GM18858 (cell line): ENCODE results near the gene BLOC1S3.
A peak's percentile ranks its signal among the peaks of the same experiment; 100 is the strongest.

Experiments used
- ATAC-seq: cut with Tn5 transposase; IDR thresholded peaks from one replicate; pipeline ENCODE4 v1.9.1; 2021; ENCODE audit not compliant: unreplicated experiment

The BLOC1S3 gene, protein sequence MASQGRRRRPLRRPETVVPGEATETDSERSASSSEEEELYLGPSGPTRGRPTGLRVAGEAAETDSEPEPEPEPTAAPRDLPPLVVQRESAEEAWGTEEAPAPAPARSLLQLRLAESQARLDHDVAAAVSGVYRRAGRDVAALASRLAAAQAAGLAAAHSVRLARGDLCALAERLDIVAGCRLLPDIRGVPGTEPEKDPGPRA

DNA sequence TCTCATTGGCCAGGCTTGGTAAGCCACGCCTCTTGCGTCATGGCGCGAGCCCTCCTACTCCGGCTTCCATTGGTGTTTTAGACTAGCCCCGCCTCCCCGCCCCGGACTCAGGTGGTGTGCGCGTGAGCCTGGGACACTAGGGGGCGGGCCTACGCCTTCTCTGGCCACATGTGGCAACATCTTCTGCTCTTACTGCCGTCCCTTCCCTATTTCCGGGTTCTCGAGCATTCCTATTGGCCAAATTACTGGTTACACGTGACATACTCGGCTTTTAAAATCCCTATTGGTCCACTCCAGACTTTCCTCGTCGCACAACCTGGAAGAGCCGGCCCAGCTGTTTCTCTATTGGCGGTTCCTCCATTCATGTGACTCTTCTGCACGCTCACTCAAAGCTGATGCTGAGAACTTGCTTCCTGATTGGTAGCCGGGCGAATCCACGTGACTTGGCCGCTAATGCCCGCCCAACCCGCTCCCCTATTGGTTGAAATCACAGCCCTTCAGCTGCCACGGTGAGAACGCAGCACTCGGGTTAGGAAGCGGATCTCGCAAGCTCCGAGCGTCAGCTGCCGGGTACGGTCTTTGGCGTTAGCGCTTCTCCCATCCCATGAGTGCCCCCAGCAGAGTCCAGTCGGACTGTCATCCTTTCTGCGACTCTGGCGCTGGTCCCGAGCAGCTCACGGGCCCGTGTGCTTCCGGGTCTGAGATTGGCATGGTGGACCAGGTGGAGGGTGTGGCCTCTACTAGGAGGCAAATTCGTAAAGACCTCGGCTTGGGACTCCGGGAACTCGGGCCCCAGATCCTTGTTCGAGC, at the start of gene BLOC1S3:
Gene BLOC1S3 (plus strand): TSS at position 523 of the 810 bp plus-strand sequence. CDS start 513 bp downstream, outside the sequence.
- ATAC-seq: peak; percentile 60

GRCh38 chr19:45128806-45129205, 49.8 kb upstream of the BLOC1S3 start:
- ATAC-seq: no peak

DNA sequence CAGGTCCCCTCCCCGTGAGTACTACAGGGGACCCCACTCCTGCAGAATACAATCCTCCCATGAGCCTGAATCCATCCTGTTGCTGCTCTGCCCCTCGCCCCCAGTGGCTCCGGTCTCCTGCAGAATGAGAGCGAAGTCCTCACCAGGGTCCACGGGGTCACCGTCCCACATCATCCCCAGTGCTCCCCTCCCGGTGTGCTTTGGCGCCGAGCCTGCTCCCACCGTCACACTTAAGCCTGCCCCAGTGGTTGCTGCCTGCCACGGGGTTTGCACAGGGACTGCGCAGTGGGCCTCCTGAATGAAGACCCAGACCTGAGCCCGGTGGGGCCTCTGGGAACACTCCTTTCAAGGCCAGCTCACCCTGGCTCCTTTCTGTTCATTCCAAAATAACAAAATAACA, 48.3 kb upstream of the BLOC1S3 start:
- ATAC-seq: no peak

DNA sequence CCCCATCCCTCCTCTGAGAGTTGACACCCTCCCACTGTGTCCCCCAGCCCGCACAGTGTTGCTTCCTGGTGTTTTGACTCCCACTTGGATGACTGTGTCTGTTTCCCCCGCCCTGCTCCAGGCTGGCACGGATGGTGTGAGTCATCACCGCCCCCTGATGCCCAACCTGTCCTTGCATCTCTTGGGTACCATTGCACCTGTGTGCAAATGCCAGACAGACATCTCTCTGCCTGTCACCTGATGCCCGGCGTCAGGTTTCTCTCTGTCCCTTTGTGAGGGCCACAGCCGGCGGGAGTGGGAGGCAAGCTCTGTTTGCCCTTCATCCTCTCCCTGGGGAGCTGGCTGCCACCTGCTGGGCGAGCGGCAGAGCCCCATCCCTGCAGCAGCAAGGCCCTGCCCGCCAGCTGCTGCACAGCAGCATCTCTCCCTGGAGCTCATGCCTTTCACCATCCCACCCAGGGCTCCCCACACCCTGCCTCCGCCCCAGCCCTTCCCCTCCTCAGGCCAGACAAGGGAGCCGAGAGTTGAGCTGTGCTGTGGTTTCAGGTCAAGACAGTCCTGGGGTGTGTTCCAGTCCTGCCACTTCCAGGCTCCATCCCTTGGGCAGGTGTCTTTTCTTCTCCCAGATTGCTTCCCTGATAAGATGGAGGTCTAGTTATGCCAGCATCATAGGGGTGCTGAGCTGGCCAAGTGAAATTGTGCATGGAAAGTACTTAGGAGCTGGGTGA, 47.5 kb upstream of the BLOC1S3 start:
- ATAC-seq: no peak

- no peak for ATAC-seq
Observed at GRCh38 chr19:45133661-45134060, 44.9 kb upstream of the BLOC1S3 start.

DNA sequence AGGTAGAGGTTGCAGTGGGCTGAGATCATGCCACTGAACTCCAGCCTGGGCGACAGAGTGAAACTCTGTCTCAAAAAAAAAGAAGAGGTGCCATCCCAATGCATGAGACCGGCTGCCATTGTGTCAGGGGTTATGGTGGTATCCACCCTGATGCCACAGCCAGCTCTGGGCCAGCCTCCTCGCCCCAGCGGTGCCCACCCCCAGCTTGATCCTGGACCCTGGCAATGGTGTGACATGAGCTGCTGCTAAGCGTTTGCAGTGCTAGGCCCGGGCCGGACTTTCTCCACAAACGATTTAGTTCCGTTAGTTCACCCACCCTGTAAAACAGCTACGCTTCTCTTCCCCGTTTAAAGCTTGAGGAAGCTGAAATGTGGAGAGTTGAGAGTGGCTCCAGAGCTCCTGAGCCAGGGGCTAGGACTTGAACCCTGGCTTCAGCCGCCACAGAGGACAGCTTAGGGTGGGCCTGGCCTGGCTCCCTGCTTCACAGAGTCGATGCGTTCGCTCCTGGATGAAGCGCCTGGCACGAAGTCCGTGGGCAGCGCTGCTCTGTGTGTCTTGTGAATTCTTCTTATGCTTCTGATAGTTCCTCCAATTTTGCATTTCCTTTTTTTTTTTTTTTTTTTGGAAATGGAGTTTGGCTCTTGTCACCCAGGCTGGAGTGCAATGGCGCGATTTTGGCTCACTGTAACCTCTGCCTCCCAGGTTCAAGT, 43.3 kb upstream of the BLOC1S3 start:
- ATAC-seq: no peak

DNA sequence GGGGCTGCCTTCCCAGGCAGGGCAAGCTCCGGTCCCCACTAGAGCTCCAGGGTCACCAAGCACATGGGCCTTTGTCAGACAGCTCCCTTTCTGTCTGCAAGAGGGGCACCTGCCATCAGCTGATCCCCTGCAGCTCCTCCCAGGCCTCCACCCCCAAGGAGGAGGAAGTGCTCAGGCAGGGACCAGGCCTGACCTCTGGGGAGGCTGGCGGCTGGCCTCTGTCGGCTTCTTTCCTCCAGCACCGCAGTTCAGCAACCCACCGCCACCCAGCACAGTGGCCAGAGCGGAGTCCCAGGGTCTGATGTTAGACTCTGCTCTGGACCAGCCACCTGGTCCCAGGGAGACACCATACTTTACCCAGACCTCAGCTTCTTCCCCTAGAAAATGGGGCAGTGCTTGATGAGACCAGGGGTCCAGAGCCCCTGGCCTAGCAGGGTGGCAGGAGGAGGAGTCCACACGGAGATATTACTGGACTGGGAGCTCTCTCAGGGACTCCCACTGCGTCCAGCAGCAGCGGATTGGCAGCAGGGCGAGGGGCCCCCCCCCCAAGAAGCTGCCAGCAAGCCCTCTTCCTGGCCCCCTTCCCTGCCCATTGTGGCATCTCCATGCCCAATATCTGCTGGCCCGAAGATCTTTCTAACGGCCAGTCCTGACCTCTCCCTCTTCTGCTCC, 41.9 kb upstream of the BLOC1S3 start:
- no peak for ATAC-seq

DNA sequence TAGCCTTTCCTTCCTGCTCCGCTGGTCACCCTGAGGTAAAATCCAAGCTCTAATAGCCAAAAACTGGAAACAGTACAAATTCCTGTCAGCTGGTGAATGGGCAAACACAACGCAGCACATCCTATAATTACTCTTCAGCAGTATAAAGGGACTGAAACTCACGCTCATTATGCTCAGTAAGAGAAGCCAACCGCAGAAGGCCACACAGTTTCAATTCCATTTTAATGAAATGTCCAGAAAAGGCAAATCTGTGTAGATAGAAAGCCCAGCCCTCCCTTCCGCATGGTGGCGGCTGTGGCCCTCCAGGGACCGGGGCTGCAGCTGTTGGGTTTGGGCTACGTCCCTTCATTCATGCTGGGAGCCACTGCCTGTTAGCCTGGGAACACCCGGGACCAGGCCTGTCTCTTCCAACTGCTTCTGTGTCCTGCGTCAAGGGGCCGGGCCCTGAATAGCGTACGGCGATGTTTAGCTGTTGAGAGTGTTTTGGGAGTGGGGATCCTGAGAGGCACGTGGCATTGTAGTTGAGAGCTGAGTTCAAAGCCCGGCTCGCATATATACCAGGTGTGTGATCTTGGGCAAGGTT, 41.3 kb upstream of the BLOC1S3 start:
- peak; percentile 72 for ATAC-seq

- no peak for ATAC-seq
Observed at GRCh38 chr19:45138303-45138751, 40.3 kb upstream of the BLOC1S3 start.

- ATAC-seq: no peak
Observed at GRCh38 chr19:45139286-45140143, 39.1 kb upstream of the BLOC1S3 start.

DNA sequence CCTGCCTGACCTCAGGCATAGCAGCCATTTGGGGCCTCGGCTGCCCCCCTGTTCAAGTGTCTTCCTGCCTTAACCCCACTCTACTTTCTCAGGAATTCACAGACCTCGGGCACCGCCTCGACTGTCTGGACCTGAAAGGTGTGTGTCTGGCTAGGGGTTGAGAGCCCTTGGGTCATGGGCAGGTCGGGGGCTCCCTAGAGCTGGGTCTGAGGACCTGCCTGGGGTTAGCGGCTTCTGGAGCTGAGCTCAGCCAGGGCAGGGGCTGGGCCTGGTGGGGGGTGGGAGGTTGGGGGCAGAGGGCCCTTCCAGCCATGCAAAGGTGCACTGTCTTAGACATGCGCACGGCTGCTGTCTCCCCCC, 38.5 kb upstream of the BLOC1S3 start:
- ATAC-seq: no peak

GRCh38 chr19:45140533-45140932, 38.1 kb upstream of the BLOC1S3 start:
- no peak for ATAC-seq

- ATAC-seq: no peak
Observed at GRCh38 chr19:45141203-45141900, 37.2 kb upstream of the BLOC1S3 start.

DNA sequence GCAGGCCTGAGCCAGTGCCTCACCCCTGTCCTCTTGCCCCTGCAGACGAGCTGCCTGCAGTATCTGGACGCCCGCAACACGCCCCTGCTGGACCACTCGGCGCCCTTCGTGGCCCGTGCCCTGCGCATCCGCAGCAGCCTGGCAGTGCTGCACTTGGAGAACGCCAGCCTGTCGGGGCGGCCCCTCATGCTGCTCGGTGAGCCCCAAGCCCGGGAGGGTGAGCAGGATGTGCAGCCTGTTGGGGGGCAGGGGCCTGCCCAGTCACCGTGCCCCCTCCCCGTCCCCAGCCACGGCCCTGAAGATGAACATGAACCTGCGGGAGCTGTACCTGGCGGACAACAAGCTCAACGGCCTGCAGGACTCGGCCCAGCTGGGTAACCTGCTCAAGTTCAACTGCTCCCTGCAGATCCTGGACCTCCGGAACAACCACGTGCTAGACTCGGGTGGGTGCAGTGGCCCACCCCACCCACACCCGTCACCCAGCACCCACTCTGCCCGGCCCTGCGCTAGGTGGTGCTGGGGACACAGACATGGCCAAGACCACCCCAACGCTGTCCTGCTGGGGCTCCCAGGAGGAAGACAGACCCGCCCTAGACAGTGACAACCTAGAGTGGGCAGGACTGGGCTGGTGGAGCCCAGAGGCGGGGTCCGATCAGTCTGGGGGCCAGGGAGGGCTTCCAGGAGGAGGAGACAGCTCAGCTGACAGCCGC, 36.4 kb upstream of the BLOC1S3 start:
- ATAC-seq: no peak

DNA sequence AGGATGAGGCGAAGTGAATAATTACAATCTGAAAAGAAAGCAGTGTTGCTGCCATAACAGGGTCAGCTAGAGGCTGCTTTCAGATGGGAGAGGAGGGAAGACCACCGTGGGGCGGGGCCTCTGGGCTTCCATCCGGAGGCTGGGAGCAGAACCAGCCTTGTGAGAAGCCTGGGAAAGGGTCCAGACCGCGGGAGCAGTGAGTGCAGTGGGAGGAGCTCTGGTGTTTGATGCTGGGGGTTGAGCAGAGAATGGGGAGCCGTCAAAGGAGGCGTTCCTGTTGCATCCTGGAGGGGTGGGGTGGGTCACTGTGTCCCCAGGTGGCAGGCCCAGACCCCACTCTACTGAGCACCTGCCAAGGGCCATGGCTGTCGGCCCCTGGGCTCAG, 35.9 kb upstream of the BLOC1S3 start:
- no peak for ATAC-seq

DNA sequence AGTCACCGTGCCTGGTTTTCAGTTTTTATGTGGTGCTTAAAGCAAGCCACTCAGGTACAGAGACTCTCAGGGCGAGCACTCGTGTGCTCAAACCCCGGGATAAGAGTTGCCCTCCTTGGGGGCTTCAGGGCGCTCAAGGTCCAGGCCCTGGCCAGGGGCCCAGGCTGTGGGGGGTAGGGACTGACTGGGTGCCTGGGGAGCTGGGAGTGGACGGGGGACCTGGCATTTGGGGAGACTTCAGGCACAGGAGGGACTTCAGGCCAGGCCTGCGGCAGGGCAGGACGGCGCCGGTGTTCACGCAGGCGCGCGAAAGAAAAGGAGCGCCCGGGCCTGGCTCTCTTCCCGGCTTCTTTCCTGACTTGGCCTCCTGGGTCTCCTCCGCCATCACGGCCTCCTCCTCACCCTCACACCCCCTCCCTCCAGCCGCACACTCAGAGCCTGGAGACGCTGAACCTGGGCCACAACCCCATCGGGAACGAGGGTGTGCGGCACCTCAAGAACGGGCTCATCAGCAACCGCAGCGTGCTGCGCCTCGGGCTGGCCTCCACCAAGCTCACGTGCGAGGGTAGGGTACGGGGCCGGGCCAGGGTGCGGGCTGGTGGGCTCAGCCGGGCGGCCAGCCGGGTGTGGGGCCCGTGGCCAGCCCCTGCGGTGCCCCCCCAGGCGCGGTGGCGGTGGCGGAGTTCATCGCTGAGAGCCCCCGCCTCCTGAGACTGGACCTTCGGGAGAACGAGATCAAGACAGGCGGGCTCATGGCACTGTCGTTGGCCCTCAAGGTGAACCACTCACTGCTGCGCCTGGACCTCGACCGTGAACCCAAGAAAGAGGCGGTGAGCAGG, 33.9 kb upstream of the BLOC1S3 start:
- ATAC-seq: no peak
